ENCODE measurements around the gene SNX8. TPM values are rescaled to one million over a fixed set of nuclear protein-coding genes. Genes with fewer than 3 reads are reported as not detected.
"Not testable (repeated sequence)": the region's sequence is repeated elsewhere in the genome, so short reads cannot be mapped to it uniquely, and the experiment has no call there.

The SNX8 gene, protein sequence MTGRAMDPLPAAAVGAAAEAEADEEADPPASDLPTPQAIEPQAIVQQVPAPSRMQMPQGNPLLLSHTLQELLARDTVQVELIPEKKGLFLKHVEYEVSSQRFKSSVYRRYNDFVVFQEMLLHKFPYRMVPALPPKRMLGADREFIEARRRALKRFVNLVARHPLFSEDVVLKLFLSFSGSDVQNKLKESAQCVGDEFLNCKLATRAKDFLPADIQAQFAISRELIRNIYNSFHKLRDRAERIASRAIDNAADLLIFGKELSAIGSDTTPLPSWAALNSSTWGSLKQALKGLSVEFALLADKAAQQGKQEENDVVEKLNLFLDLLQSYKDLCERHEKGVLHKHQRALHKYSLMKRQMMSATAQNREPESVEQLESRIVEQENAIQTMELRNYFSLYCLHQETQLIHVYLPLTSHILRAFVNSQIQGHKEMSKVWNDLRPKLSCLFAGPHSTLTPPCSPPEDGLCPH
- total RNA-seq, result 3.3 TPM

DNA sequence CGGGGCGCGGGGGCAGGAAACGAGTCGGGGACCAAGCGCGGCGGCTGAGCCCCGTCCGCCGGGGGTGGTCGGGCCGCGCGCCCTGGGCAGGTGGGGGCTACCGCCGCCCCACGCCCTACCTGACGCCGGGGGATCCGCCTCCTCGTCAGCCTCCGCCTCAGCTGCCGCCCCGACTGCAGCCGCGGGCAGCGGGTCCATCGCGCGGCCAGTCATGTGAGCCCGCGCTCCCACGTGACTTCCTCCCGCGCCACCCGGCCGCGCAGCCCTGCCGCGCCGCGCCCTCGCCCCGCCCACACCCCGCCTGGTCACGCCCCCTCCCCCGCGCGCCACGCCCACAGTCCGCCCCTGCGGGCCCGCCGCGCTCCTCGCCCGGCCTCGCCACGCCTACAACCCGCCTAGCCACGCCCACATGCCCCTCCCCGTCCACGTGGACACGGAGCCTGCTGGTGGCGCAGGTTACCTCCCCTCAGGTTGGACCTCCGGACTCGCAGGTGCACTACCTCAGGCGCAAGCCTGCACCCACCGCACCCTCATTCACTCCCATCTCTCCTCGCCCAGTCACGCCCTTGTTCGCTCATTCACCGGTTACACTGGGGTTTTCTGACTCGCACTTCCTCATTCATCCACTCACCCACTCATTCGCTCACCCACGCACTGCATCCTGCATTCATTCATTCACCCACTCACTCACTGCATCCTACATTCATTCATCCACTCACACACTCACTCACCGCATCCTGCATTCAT lies at the start of gene SNX8:
TSS of gene SNX8 (minus strand) at position 233 of the 747 bp plus-strand sequence. CDS start at position 213, 20 bp downstream.
- no peak for FAIRE-seq
- DNase-seq (ENCODE audit: low spot score in 2 of 2), result peak; percentile 99 to 100

DNA sequence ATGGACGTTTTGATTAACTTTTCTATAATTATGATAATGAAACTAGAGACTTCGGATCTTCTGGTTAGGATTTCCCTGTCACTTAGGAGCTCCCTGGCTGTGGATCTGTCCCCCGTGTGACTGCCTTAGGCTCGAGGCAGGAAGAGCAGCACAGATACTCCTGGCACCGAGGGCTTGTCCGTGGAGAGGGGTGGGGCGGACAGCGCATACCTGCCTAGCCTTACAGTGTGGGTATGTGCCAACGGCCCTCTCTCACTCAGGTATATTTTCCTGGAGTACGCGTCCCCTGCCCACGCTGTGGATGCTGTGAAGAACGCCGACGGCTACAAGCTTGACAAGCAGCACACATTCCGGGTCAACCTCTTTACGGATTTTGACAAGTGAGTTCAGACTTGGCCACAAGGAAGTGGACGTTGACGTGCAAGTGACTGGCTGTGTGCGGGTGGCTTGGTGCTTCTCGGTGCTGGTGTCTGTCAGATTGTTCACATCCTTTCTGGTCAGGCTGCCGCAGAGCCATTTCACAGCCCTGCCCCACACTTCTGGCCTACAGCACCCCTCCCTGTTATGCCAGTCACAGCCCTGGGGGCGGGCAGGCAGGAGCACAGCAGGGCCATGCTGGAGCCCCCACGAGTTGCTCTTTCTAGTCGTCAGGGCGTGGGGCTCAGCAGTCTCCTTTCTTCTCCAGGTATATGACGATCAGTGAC lies 48.3 kb upstream of the SNX8 start:
- no peak for FAIRE-seq

DNA sequence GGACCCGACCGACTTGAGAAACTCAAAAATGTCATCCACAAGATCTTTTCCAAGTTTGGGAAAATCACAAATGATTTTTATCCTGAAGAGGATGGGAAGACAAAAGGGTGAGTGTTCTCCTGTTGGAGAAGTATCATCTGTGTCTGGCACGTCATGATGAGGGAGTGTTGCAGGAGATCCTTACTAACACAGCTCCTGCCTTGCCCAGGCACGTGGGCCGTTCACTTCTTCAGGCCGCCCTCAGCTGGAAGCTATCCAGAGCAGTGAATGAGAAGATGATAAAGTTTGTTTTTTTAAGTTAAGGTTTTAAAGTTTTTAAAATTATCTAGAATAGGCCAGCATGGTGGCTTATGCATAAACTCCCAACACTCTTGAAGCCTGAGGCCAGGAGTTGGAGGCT lies 46.6 kb upstream of the SNX8 start:
- FAIRE-seq, result no peak
- no peak for DNase-seq (ENCODE audit: low spot score in 2 of 2)

More for the DNA sequence above, 48.3 kb upstream of the SNX8 start:
- no peak for DNase-seq (ENCODE audit: low spot score in 2 of 2)

DNA sequence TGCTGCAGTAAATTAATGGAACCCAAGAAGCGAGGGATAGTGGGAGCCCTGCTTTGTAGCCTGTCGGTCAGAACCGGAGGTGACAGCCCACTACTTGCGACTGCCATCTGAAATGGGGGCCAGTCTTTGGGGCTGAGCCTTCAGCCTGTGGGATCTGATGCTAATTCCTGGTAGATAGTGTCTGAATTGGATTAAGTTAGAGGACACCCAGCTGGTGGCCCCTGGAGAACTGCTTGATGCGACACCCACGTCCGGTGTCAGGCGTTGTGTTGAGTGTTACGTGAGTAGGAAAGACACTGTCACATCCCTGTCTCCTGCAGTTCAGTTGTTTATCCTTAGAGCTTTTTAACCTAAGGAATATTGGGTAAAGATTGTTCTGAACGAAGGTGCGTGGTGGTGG lies 45.4 kb upstream of the SNX8 start:
- FAIRE-seq, result no peak

DNA sequence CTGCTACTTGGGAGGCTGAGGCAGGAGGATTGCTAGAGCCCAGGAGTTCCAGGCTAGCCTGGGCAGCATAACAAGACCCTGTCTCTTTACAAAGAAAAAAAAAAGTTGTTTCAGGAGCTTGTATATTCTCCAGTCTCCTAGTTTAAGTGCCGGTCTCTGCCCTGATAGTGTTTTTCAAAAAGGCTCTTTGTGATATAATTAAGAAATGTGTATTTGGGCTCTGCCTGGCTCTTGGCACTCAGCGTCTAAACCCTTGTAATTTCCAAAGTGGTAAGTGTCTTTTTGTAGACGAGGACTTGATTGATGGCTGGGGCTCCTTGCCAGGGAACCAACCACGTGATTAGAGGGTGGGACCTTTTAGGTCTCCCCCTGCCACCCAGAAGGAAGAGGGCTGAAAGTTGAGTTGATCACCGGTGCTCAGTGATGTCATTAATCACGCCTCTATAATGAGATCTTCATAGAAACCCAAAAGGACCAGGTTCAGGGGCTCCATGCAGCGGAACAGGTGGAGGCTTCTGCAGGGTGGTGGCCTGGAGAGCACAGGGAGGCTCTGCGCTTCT lies 44.8 kb upstream of the SNX8 start:
- DNase-seq (ENCODE audit: low spot score in 2 of 2), result no peak
- FAIRE-seq, result no peak

More for the DNA sequence above, 45.4 kb upstream of the SNX8 start:
- no peak for DNase-seq (ENCODE audit: low spot score in 2 of 2)

DNA sequence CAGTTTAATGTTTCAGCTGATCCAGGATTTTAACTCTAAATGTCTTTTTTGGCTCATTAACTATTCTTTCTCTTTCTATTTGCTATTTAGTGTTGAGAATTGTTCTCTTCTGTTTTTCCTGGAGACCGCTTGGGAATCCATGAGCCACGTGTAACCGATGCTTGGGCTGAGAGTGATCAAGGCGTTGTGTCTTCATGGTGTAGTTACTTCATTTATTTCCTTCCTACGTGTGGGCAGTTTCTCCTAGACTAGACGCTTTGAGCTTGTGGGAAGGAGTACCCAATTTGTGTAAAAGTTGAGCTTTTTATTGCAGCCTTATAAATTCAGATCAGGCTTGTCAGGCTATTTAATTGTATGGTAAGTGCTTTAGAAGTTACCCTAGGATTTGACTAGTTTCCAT lies 43.3 kb upstream of the SNX8 start:
- FAIRE-seq, result no peak
- no peak for DNase-seq (ENCODE audit: low spot score in 2 of 2)

DNA sequence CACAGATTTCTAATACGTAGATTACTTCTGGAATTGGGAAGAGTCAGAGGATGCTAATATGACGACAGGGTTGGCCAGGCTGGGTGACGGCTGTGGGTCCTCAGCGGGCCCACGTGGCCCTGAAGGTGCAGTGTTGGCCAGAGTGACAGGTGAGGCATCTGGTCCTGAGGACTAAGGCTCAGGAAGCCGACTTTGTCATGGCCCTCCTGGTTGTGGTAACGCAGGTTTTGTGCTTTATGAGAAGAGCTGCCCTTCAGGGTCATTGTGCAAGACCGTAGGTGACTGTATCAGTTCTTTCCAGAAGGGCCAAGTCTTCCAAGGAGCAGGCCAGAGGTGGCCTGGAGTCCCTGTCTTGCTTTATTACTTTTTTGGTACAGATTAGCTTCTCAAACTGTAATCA lies 42.9 kb upstream of the SNX8 start:
- DNase-seq (ENCODE audit: low spot score in 2 of 2), result no peak

DNA sequence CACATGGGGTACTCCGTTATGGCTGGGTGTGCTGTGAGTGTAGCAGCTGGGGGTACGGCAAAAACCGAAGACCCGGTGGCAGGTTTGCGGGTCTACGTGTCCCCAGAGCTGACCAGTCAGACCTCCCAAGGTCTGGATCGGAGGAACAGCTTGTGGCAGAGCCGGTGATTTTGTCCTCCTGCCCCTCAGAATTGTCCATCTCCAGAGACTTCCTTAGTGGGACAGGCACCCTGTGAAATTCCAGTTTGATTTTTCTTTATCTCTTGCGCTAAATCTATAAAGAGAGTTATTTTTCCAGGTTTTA lies 41.4 kb upstream of the SNX8 start:
- FAIRE-seq (no peak), DNase-seq (ENCODE audit: low spot score in 2 of 2) (no peak)

More for the DNA sequence above, 42.9 kb upstream of the SNX8 start:
- no peak for FAIRE-seq

DNA sequence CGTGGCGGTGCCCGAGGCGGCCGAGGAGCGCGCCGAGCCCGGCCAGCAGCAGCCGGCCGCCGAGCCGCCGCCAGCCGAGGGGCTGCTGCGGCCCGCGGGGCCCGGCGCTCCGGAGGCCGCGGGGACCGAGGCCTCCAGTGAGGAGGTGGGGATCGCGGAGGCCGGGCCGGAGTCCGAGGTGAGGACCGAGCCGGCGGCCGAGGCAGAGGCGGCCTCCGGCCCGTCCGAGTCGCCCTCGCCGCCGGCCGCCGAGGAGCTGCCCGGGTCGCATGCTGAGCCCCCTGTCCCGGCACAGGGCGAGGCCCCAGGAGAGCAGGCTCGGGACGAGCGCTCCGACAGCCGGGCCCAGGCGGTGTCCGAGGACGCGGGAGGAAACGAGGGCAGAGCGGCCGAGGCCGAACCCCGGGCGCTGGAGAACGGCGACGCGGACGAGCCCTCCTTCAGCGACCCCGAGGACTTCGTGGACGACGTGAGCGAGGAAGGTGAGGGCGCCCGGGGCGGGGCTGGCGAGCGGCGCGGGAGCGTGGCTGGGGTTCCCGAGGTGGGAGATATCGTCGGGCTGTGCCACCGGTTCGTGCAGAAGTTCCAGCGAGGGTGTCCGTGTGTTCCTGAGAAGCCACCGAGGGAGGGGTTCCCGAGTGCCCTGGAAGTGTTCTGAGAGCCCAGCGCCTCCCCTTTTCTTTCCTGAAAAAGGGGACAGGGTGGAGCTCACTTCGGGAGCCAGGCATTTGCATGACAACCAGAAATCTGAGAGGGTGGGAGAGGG lies 40.9 kb upstream of the SNX8 start:
- FAIRE-seq (no peak), DNase-seq (ENCODE audit: low spot score in 2 of 2) (no peak)

DNA sequence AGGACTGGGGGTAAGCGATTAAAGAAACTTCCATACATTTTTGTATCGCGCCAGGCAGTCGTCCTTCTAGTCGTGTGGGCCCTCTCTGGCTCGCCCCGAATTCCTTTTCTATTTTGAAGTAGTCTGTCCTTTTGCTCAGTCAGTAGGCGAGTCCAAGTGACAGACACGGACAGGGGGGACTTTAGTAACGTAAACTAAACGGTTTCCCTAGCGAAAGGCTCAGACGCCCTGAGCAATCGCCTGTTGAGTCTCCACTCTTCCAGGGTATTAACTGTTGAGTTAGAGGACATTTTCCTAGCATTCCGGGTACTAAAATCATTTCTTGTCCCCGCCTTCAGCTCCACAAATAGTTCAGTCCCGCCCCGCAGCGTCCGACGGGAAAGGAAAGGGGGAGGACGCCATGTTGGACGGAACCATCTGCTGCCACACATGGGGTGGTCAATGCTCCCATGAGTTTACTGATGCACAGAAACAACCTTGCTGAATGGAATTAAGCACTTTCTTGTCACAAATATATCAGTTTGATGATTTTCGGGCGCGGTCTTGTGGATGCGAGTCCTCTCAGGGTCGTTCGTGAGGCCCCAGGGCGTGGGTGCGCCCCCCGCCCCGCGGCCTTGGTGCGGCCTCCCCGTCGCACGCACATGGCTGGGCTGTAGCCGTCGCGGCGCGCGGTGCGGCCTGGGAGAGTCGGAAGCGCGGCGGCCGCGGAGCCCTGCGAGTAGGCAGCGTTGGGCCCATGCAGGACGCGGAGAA lies 40.1 kb upstream of the SNX8 start, which contains the start of gene EIF3B:
TSS of gene EIF3B (plus strand) at position 642 of the 753 bp plus-strand sequence. CDS start at position 737, 95 bp downstream.
- FAIRE-seq, result no peak
- peak; percentile 95 to 99 for DNase-seq (ENCODE audit: low spot score in 2 of 2)

DNA sequence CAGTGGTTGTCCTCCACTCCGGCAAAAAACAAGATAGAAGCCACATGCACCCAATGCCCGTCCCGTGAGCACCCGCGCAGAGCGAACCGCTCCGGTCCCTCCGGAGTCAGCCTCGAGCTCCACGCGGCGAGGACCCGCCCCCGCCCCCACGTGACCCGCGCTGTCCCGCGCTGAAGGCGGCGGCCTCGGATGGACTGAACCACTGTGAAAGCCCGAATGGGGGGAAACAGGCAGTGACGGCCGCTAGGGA lies 39.6 kb upstream of the SNX8 start:
- FAIRE-seq, result no peak
- peak; percentile 92 to 93 for DNase-seq (ENCODE audit: low spot score in 2 of 2)

DNA sequence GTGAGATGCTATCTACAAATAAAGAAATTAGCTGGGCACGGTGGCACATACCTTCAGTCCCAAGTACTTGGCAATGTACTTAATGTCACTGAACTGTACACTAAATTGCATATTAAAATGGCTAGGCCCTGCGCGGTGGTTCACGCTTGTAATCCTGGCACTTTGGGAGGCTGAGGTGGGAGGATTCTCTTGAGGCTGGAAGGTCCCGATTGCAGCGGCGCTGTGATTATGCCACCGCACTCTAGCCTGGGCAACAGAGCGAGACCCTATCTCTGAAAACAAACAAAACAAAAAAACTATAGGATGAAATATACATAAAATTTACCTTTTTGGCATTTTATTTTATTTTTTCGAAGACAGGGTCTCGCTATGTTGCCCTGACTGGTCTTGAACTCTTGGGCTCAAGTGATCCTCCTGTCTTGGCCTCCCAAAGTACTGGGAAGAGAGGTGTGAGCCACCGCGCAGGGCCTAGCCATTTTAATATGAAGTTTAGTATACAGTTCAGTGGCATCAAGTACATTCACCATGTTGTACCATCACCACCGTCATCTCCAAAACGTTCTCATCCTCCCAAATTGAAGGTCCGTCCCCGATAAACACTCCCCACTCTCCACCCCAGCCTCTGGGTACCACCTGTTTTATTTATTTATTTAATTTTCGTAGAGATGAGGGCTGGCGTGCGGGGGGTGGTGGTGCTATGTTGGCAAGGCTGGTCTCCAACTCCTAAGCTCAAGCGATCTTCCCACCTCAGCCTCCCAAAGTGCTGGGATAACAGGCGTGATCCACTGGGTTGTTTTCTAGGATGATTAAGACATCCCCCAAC lies 39.1 kb upstream of the SNX8 start:
- DNase-seq (ENCODE audit: low spot score in 2 of 2) (no peak), FAIRE-seq (no peak)

DNA sequence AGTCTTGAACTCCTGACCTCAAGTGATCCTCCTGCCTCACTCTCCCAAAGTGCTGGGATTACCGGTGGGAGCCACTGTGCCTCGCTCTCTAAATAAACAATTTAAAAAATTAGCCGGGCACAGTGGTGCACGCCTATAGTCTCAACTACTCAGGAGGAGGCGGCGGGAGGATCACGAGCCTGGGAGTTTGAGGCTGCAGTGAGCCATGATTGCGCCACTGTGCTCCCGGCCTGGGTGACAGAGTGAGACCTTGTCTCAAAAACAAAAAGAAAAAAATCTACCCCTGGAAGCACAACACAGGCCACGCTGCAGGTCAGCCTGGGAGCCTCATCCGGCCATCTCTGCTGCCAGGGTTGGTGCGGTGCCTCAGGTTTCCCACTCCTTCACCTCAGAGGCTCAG lies 36.6 kb upstream of the SNX8 start:
- FAIRE-seq, result no peak
- no peak for DNase-seq (ENCODE audit: low spot score in 2 of 2)

DNA sequence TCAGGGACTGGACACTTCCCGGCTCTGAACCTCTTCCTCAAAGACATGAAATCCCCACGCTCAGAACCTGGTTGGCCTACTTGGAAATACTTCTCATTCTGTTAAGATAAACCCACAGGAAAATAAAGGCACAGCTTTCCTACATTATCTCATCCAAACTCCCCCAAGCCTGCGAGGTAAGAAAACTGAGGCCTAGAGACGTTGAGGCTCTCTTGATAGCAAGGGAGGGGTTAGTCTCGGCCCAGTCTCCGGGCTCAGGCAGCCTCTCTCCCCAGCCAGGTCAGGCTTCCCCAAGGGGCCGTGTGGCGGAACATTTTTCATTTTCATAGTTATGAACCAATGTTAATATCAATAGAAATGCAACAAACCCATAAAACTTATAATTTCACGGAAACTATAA lies 35.8 kb upstream of the SNX8 start:
- FAIRE-seq, result no peak
- no peak for DNase-seq (ENCODE audit: low spot score in 2 of 2)

DNA sequence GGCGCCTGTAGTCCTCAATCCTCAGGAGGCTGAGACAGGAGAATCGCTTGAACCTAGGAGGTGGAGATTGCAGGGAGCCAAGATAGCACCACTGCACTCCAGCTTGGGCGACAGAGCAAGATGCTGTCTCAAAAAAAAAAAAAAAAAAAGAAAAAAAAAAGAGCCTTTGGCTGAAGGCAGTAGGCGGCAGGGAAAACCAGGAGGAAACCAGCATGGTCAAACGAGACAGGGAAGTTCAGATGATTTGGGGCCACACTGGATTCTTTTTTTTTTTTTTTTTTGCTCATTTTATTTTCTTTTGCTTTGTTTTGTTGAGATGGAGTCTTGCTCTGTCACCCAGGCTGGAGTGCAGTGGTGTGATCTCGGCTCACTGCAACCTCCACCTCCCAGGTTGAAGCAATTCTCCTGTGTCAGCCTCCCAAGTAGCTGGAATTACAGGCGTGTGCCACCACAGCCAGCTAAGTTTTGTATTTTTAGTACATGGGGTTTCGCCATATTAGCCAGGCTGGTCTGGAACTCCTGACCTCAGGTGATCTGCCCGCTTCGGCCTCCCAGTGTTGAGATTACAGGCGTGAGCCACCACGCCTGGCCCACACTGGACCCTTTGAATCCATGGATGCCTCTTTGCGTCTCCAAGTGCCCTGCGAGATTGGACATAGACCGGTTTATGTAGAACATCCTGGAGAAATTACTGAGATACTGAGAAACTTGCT lies 33.3 kb upstream of the SNX8 start:
- DNase-seq (ENCODE audit: low spot score in 2 of 2); FAIRE-seq: not testable (repeated sequence)

DNA sequence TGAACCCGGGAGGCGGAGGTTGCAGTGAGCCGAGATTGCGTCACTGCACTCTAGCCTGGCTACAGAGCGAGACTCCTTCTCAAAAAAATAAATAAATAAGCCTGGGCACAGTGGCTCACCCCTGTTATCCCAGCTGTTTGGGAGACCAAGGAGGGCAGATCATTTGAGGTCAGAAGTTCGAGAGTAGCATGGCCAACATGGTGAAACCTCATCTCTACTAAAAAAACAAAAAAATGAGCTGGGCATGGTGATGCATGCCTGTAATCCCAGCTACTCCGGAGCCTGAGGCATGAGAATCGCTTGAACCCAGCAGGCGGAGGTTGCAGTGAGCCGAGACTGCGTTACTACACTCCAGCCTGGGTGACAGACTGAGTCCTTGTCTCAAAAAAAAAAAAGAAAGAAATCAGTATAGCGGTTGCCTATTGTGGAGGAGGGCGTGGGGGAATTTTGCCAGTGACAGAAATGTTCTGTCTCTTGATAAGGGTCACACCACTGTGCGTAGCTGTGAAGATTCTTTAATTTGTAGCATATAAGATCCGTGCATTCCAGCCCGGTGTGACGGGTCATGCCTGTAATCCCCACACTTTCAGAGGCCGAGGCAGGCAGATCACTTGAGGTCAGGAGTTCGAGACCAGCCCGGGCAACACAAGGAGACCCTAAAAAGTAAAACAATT lies 22.5 kb upstream of the SNX8 start:
- FAIRE-seq (no peak), DNase-seq (ENCODE audit: low spot score in 2 of 2) (no peak)

DNA sequence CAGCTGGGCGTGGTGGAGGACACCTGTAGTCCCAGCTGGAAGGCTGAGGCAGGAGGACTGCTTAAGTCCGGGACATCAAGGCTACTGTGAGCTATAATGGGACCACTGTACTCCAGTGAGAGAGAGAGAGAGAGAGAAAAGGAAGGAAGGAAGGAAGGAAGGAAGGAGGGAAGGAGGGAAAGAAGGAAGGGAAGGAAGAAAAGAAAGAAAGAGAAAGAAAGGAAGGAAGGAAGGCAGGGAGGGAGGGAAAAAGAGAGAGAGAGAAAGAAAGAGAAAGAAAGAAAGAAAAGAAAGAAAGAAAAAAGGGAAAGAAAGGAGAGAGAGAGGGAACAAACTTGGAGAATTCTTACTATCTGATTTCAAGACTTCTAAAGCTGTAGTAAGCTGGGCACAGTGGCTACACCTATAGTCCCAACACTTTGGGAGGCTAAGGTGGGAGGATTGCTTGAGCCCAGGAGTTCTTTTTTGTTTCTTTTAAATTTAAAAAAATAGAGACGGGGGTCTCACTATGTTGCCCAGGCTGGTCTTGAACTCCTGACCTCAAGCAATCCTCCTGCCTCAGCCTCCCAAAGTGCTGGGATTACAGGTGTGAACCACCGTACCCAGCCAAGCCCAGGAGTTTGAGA lies 18.5 kb upstream of the SNX8 start:
- not testable (repeated sequence) for DNase-seq (ENCODE audit: low spot score in 2 of 2); FAIRE-seq
